NOMO-1 (cell line): ENCODE results near the gene EML4.

Experiments used
- DNase-seq, 2 experiments: peaks; one replicate each; lab custom pipeline; 2025; ENCODE audit not compliant: unreplicated experiment in 2 of 2; lab: John Stamatoyannopoulos, UW

The EML4 gene

DNA sequence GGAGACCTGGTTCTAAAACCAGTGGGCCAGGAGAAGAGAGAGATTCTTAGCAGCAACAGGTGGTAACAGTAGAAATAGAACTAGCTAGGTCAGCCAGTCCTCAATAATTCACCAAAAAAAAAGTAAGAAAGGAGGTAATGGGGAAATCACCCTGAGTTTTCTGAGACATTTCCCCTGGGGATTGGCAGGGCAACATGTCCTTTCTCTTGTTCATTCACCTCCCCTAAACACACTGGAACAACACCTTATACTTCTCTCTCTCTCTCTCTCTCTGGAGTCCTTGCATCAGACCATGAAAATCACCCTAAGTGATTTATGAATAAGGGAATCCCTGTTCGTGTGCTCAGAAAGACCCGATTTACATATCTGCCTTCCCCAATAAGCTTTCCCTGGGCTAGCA, 127.1 kb downstream of the EML4 start:
- no peak for DNase-seq

DNA sequence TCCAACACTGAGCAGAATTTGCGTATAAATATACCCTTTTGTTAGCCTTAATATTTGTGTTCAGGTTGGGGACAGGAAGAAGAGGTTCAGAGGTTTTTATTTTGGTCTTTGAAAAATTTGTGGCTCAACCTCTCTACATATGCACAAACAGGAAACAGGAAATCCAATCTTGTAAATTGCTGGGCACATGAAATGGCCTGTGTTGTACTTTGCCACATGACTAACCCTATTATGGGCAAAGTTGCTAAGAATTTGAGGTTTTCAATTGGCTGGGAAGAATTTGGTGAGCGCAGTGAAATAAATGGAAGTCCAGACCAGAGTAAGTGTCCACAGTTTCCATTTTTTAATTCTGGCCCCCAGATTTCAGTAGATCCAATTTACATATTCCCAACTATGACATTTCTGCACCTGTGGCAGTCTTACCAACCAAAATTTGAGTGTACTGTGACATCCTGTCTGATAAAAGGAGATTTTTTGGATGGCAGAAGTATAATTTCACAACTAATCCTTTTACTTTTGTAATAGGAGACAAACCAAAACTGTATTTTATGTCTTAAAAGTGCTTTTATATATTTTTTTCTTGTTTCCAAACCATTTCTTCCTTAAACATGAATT, 128.3 kb downstream of the EML4 start:
- DNase-seq, result no peak

DNA sequence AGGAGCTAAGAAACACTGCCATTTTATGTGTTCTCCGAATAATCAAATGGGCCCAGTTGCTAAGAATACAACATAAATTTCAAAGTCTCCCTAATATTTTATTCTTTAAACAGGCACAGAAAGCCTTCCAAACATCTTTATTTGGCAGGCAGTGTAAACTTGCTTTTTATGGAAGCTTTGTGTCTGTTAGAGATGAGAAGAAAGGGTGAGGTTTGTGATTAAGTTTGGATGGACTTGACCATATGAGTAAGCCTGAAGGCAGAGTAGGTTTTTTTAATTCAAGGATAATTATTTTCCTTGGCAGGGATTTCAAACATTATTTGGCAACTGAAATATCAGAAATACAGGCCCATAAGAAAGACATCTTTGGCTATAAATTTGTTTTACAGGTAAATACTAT, 129.0 kb downstream of the EML4 start:
- DNase-seq, result no peak

DNA sequence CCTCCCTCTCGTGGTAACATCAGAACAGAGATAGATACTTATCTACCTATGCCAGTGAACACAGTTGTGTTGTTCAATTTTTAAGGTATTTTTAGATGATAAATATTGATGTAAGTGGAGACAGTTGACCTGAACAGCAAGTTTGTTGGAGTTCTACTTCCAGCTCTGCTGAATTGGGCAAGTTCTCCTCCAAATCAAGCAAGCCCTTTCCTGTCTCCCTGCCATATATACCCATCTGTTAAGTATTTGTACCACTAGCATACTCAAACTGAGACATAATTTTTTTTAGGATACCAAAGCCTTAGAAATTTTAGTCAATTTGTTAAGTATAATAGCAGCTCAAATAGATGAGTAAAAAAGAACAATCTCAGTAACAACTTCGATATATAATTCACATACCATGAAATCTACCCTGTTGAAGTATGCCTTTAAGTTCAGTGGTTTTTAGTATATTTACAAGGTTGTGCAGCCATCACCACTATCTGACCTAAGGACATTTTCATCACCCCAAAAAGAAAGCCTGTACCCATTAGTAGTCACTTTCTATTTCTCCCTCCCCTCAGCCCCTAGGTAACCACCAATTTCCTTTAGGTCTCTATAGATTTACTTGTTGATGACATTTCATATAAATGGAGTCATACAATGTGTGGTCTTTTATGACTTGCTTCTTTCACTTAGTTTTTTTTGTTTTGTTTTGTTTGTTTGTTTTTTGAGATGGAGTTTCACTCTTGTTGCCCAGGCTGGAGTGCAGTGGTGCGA, 130.0 kb downstream of the EML4 start:
- DNase-seq, result no peak

DNA sequence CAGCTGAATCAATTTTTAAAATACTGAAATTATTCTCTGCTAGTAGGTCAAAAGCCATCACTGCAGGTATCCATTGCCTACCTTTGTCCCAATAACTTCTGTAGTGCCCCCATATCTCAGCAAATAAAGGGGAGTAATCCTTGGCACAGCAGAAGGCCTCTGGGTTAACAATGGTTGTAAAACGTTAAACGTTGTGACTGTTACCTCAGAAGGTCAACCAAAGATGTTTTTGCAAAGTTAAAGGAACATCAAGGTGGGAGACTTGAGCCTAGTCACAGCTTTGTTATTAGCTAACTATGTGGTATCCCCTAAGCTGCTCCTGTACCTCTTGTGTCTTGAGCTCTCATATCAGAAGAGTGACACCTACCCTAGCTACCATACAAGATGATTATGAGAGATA, 131.4 kb downstream of the EML4 start:
- no peak for DNase-seq

DNA sequence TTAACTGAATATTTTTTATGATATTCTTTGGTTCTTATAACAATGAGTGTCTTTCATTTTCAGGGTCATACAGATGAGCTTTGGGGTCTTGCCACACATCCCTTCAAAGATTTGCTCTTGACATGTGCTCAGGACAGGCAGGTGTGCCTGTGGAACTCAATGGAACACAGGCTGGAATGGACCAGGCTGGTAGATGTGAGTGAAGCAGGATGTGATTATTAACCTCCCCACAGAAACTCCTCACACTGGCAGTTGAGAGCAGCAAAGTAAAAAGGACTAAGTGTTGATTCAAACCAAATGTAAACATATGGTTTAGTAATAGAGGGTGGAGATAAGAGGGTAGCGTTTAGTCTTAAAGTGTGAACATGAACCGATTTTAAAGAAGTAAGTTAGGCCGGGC, 134.1 kb downstream of the EML4 start:
- no peak for DNase-seq

DNA sequence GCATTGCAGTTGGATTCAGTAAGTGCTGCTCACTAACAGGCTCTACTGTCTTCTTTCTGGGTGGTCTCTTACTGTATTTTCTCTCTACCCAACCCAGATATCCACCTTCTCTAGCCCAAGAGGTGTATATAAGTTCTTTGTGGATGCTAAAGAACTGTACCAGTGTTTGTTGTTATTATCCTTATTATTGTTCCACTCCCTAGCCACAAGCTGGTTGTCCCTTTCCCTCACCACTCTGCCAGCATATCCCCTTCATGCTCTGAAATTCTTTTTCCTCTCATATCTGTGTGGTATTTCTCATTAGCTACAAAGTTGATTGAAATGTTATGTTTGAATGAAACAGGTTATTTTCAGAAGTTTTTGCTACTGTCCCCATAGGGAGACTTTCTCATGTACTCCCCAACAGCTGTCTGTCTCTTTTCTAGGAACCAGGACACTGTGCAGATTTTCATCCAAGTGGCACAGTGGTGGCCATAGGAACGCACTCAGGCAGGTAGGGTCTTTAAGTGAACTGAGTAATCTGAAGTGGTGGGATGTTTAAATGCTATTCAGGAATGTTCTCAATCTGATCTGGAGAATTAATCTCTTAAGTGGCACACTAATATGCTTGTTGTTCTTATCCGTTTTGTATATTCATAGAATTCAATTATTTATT, 135.0 kb downstream of the EML4 start:
- no peak for DNase-seq

DNA sequence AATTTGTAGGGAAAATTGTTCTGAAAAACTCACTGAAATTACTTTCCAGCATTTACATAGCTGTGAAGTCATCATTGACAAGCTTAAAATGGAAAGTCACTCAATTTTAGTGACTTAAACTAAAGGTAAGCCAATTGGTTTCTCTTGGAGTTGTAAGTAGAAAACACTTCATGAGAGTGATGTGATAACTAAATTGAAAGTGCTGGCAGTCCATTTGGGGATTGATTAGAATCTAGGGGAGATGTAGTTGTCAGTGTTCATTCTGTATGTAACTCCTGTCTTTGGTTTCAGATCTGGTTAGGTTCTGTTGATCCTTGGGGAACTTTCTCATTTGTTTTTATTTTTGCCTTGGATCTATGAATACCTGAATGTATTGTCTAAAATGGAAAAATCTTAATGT, 138.0 kb downstream of the EML4 start:
- no peak for DNase-seq

DNA sequence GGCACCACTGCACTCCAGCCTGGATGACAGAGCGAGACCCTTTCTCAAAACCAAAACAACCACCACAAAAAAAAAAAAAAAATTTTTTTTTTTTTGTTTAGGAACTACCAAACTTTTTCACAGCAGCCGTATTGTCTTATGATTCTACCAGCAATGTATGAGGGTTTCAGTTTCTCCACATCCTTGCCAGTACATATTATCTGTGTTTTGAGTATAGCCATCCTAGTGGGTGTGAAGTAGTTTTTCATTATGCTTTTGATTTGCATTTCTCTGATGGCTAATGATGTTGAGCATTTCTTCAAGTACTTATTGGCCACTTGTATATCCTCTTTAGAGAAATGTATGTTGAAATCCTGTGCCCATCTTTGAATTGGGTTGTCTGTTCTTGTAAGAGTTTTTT, 140.2 kb downstream of the EML4 start:
- no peak for DNase-seq

DNA sequence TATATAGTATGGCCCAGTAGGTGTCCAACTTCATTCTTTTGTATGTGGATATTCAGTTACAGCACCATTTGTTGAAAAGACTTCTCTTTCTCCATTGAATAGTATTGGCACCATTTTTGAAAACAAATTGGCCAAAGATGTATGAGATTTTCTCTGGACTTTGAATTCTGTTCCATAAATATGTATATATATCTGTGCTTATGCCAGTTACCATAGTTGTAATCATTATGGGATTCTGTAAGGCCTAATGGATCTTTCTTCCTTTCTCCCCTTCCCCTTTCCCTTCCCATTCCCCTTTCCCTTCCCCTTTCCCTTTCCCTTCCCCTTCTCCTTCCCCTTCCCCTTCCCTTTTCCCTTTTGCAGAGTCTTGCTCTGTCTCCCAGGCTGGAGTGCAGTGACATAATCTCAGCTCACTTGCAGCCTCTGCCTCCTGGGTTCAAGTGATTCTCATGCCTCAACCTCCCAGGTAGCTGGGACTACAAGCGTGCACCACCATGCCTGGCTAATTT, 140.9 kb downstream of the EML4 start:
- no peak for DNase-seq

DNA sequence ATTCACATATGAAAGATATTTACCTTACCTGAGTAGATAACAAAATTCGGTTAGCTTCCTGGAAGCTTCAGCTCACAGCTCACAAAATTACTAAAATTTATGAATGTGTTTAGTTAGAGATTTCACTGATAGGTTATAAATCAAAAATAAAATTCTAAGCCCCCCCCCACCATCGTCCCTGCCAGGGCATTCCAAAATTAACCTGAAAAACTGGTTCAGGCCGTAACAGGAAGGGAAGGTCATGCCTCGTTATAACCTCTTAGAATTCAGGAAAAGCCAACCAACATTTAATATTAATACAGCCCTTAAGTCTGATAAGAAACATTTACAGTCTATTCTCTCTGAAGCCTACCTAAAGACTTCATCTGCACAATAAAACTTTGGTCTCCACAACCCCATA, 143.0 kb downstream of the EML4 start:
- no peak for DNase-seq

DNA sequence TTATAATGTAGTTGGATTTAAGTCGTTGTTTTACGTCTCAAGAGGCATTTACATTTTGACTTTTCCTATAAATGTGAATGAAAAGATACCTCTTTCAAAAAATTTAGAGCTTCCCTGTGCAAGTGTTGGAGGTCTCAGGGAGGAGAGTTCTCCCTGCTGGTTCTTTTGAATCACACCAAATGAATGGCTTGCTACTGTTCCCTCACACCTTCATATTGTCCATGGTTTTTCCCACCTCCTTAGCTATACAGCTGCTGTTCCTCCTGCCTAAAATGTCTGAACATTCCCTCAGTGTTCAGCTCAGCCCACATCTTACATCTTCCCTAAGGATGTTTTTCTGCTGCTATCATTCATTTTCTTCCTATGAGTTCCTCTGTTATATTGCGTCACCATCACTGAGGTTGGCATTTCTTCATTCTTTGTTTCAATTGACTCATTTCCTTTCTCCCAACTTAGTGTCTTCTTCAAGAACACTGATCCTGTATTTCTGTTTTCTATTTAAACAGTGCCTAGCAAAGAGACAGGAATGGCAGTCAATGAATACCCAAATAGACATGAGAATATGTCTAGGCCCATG, 145.8 kb downstream of the EML4 start:
- peak in 1 of 2 experiments; percentile 78 for DNase-seq

DNA sequence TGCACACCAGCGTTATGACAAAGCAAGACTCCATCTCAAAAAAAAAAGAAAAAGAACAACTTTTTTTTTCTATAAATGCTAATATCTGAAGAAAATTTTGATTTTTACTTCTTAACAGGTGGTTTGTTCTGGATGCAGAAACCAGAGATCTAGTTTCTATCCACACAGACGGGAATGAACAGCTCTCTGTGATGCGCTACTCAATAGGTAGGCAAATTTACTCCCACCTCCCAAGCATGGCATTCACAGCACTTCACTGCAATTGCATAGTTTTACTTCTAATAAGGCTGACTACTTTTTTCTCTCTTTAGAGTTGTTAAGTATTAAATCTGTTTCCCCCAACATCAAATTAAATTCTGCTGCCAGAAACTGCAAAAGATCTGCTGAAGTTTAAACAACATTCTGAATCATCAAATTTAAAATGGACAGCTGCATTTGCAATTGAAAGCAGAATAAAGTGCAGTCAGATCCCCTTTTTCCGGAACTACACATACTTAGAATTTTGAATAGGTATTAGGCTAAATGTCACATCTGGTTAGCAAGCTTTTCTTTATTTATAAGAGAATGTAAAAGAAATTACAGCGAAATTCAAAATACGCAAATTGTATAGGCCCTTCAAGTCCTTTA, 146.8 kb downstream of the EML4 start:
- no peak for DNase-seq

DNA sequence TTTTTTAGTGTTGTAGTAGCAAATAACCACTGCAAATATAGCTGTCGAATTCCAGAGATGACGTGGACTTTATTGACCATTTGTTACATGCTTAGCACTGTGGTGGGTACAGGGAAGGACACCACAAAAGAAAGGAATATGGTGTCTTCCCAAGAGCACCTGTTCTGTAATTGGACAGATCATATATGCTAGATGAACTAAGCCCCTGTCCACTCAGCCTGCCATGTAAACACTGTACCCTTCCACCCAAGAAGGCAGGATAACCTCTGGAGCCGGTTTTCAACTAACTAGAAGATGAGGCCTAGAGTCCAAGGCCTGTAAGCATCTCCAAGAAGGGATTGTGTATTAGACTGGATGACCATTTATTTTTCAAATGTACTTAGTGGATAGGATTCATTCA, 147.8 kb downstream of the EML4 start:
- no peak for DNase-seq

DNA sequence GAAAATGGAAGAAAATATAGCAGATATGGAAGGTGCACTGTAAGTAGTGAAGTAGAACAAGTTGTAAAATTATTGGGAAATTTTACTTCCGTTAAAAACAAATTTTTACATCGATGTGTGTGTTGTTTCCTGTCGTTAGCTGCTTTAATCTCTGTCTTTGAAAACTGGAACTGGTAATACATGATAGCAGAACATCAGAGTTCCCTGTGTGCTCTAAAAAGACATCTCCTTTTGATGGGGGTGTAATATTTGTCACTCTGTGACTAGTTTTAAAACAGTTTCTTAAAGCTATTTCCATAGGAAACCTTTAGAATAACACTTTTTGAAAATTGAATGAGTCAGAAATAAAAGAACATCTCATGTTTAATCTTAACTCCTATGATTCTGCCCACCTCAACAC, 148.3 kb downstream of the EML4 start:
- peak in 1 of 2 experiments; percentile 31 for DNase-seq

DNA sequence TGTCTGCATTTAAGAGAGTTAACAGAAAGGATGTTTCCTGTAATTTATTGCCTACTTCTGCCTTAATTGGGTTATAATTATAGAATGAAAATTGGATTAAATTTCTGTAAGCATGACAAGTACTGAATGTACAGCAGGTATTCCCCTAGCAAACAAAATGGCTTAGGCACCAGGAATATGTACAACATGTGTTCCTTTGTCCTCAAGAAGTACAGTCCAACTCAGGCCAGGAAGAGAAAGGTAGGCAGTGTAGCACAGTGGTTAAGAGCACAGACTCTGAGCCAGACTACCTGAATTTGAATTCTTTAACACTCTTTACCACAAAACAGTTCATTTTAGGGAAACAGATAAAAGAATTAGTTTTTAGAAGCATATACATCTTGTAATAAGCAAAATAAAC, 148.8 kb downstream of the EML4 start:
- no peak for DNase-seq

DNA sequence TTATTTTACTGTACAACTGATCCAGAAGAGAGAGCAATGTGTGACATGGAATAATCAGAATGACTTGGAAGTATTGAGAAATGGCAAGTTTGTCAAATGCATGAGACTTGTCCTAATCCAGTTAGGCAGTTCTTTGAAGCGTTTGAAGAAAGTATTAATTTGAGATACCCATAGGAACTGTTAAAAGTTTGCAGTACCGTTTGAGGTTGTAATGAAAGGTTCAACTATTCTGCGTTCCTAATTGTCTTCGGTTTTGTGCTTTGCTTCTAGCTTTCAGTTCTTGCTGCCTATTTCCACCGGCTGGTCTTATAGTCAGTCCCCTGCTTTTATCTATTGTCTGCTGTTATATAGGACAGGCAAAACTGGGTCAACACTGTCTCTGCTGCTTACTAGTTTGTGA, 150.1 kb downstream of the EML4 start:
- DNase-seq, result no peak

DNA sequence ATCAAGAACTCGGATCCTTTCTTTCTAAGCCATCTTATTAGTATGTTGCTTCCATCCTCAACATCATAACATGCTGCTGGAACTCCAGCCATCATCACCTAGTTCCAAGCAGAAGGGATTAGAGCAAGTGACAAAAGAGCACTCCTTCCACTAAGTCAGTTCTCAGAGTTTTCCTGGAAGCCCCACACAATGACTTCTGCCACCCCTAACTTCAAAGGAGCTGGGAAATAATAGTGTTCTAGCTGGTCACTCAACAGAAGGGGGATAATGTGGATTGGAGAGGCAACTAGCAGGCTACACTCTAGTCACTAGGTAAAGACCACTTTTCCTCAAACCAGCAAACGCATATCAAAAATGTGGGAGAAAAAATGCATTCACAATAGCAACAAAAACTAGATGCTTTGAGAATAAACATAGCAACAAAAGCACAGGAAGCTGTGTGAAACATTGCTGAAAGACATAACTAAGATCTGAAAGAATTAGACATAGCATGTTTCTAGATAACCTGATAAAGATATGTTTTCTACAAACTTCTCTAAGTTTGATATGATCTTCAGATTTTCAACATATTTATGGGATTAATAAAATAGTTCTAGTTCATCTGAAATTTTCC, 152.4 kb downstream of the EML4 start:
- no peak for DNase-seq

DNA sequence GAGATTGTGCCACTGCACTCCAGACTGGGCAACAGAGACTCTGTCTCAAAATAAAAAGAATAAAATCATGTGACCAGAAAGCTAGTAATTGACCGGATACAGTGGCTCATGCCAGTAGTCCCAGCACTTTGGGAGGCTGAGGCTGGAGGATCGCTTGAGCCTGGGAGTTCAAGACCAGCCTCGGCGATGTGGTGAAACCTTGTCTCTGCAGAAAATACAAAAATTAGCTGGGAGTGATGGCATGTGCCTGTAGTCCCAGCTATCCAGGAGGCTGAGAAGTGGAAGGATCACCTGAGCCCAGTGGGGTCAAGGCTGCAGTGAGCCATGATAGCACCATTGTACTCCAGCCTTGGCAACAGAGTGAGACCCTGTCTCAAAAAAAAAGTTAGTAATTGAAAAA, 155.1 kb downstream of the EML4 start:
- DNase-seq, result no peak

DNA sequence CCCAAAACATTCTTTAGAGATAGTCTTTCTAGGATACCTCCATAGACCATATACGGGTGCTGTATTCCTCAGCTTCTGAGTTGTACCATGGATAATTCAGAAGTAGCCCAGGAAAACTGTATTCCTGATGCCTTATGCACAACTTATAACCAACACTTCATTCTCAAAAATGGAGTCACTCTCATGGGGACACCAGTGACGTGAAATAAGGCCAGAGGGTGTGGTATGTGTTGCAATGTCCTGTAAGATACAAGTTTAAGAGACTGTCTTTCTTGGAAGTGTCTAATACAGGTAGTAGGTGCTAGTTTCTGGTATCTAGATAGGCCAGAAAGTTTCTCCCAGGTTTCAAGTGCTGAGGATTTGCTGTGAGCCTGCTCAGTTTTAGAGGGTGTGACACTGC, 155.8 kb downstream of the EML4 start:
- DNase-seq, result no peak

DNA sequence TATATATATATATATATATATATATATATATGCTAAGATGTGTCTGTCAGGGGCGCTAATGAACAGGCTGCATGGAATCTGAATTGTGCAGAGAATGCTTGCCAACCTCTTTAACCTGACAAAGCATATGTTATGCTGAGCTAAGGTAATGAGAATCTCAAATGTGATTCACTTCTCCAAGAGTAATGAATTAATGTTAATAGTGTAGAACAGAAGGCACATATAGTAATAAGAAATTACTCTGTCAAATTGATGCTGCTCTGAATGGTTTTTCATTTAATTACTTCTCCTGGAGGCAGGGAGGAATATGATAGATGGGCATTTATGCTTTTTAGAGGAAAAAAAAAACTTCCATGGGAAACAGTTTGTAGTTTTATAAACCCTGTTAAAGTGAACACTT, 156.5 kb downstream of the EML4 start:
- no peak for DNase-seq
